SU-DHL-6 (cell line): ENCODE results near the gene CDKAL1.

ENCODE experiments used
- EZH2phosphoT487 ChIP-seq: fragments of 200-600 bp; sonication (generic), shearing (Covaris generic); conservative IDR thresholded peaks from 2 replicates; pipeline ENCODE4 v1.6.1; 2018; ENCODE audit warnings: mild to moderate bottlenecking, antibody characterized with exemption, low read length, moderate library complexity, mixed read lengths
- TF ChIP-seq, protein P1 (sequence below): fragments of 200-600 bp; sonication (generic); IDR thresholded peaks from one replicate; pipeline ENCODE4 v1.5.1; 2017; ENCODE audit warnings: antibody characterized with exemption, mild to moderate bottlenecking, low read length, moderate library complexity; ENCODE audit not compliant: insufficient read depth, poor library complexity, severe bottlenecking

DNA sequence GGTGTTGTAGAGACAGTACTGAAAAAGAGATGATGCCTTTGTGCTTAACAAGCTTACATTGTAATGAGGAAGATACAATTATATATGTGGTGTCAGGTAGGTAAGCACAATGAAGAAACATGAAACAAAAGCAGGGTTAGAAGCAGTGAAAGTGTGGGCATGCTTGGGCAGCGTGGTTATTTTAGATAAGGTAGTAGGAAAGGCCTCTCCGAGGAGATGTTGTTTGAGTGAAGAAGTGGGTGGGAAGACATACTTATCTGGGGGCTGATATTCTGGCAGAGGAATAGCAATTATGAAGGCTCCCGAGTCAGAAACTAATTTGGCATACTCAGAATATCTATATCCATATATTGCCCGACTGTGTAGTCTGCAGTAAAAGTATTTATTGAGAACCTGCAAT is 4.7 kb downstream of the CDKAL1 start:
- TF ChIP-seq, protein P1, sequence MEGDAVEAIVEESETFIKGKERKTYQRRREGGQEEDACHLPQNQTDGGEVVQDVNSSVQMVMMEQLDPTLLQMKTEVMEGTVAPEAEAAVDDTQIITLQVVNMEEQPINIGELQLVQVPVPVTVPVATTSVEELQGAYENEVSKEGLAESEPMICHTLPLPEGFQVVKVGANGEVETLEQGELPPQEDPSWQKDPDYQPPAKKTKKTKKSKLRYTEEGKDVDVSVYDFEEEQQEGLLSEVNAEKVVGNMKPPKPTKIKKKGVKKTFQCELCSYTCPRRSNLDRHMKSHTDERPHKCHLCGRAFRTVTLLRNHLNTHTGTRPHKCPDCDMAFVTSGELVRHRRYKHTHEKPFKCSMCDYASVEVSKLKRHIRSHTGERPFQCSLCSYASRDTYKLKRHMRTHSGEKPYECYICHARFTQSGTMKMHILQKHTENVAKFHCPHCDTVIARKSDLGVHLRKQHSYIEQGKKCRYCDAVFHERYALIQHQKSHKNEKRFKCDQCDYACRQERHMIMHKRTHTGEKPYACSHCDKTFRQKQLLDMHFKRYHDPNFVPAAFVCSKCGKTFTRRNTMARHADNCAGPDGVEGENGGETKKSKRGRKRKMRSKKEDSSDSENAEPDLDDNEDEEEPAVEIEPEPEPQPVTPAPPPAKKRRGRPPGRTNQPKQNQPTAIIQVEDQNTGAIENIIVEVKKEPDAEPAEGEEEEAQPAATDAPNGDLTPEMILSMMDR = no peak
- TF ChIP-seq EZH2phosphoT487 = no peak
